K562 (cell line): Measurements from ENCODE around the gene TMPRSS11A. TPM values are rescaled to one million over a fixed set of nuclear protein-coding genes. Genes with fewer than 3 reads are reported as not detected.

Source experiments
- ATAC-seq: fragments of 200-7000 bp; cut with Tn5 transposase; 3 replicates; pipeline ENCODE4 v1.9.1; 2020; ENCODE audit warnings: moderate library complexity
- BruUV-seq: library from RNA; stranded (reverse); fragments of 400-500 nt; replicated peaks from 2 replicates; lab custom pipeline; 2021; lab: Mats Ljungman, UMichigan
- CTCF ChIA-PET: fragments of 300-600 bp; formaldehyde crosslinking; extraction: SDS; loops from one replicate; lab custom pipeline; 2021; ENCODE audit warnings: low intra/inter-chr PET ratio; lab: Yijun Ruan, JAX
- POLR2A ChIA-PET: fragments of 300-600, 350-650 bp; sonication (Branson Sonifier 250); formaldehyde crosslinking; extraction: SDS; loops from one replicate; lab custom pipeline; 2021; ENCODE audit warnings: antibody characterized with exemption, inconsistent platforms; lab: Yijun Ruan, JAX
- DNase-seq, 4 experiments: peaks; one replicate each; pipeline versions ENCODE4 v3.0.0 to v3.0.0-alpha.2; 2011 to 2018; ENCODE audit warnings: low spot score in 3 of 4, mixed read lengths in 3 of 4; ENCODE audit errors: extremely low read depth in 1 of 4
- FAIRE-seq: peaks from 2 replicates; lab custom pipeline; 2011; peaks lifted over from hg19 to GRCh38; lab: Jason Lieb, UNC
- H2AFZ ChIP-seq: 2 replicates; pipeline ENCODE4 v1.6.0; 2011; ENCODE audit warnings: low read depth, low read length, control low read depth, inconsistent platforms
- H3K27ac ChIP-seq: fragments of 200-600 bp; 3 replicates; pipeline ENCODE4 v1.8.0; 2011; ENCODE audit warnings: low read depth, mild to moderate bottlenecking, control low read depth, inconsistent platforms, low read length, moderate library complexity, mixed read lengths; ENCODE audit errors: extremely low read depth
- H3K27me3 ChIP-seq, 2 experiments: fragments of 300-600 bp in 1 of 2; 2 replicates in 1 of 2; 3 replicates in 1 of 2; pipeline versions ENCODE4 v1.6.0 to v1.8.0; 2011; ENCODE audit warnings: inconsistent platforms in 2 of 2, low read length in 2 of 2, mild to moderate bottlenecking in 1 of 2, mixed read lengths in 1 of 2, moderate library complexity in 1 of 2; ENCODE audit not compliant: control insufficient read depth in 2 of 2, insufficient read depth in 2 of 2
- H3K36me3 ChIP-seq: fragments of 300-600 bp; 3 replicates; pipeline ENCODE4 v1.8.0; 2011; ENCODE audit warnings: mild to moderate bottlenecking, low read length, inconsistent platforms; ENCODE audit not compliant: control insufficient read depth, insufficient read depth
- H3K4me1 ChIP-seq, 2 experiments: fragments of 200-600 bp in 1 of 2; replicated peaks in 1 of 2; 2 replicates in 1 of 2; 3 replicates in 1 of 2; pipeline versions ENCODE4 v1.5.1 to v1.8.0; 2011; ENCODE audit warnings: inconsistent platforms in 2 of 2, low read length in 2 of 2, mild to moderate bottlenecking in 1 of 2, mixed read lengths in 1 of 2, moderate library complexity in 1 of 2; ENCODE audit not compliant: control insufficient read depth in 2 of 2, insufficient read depth in 2 of 2
- H3K4me2 ChIP-seq: 2 replicates; pipeline ENCODE4 v1.6.1; 2011; ENCODE audit warnings: low read length, control low read depth, inconsistent platforms, mixed read lengths; ENCODE audit not compliant: insufficient read depth
- H3K4me3 ChIP-seq: fragments of 200-600 bp; sonication (generic), shearing (Covaris generic); 2 replicates; pipeline ENCODE4 v1.5.1; 2016; ENCODE audit warnings: control low read depth, inconsistent platforms
- H3K79me2 ChIP-seq: fragments of 200-600 bp; 3 replicates; pipeline ENCODE4 v1.8.0; 2011; ENCODE audit warnings: low read length, inconsistent platforms; ENCODE audit not compliant: control insufficient read depth, insufficient read depth
- H3K9ac ChIP-seq, 2 experiments: 2 replicates each; pipeline versions ENCODE4 v1.6.0 to v1.6.1; 2011; ENCODE audit warnings: low read depth in 2 of 2, low read length in 2 of 2, control low read depth in 1 of 2, inconsistent platforms in 1 of 2, mild to moderate bottlenecking in 1 of 2, mixed read lengths in 1 of 2; ENCODE audit not compliant: insufficient read depth in 1 of 2
- H3K9me1 ChIP-seq: one replicate; pipeline ENCODE4 v1.6.0; 2011; ENCODE audit warnings: inconsistent platforms, mild to moderate bottlenecking, low read length, moderate library complexity; ENCODE audit not compliant: control insufficient read depth, insufficient read depth
- H3K9me3 ChIP-seq: replicated peaks from 2 replicates; pipeline ENCODE4 v1.5.1; 2011; ENCODE audit warnings: low read depth, low read length, inconsistent platforms; ENCODE audit not compliant: control insufficient read depth, insufficient read depth
- H4K20me1 ChIP-seq: replicated peaks from 2 replicates; pipeline ENCODE4 v1.6.1; 2011; ENCODE audit warnings: low read length, inconsistent platforms, mixed read lengths; ENCODE audit not compliant: control insufficient read depth, insufficient read depth
- ARID2 ChIP-seq: fragments of 450-650 bp; IDR thresholded peaks from 2 replicates; pipeline ENCODE4 v1.6.1; 2017; ENCODE audit warnings: antibody characterized with exemption, mild to moderate bottlenecking
- GATAD2A ChIP-seq: fragments of 450-650 bp; IDR thresholded peaks from 2 replicates; pipeline ENCODE4 v1.6.1; 2017
- HEY1 ChIP-seq: fragments of 250-450 bp; sonication (Bioruptor Pico); IDR thresholded peaks from 2 replicates; pipeline ENCODE4 v1.5.0; 2020; ENCODE audit warnings: mild to moderate bottlenecking, moderate library complexity, borderline replicate concordance
- KLF13 ChIP-seq: fragments of 450-650 bp; IDR thresholded peaks from 2 replicates; pipeline ENCODE4 v1.6.1; 2016; ENCODE audit warnings: missing genetic modification characterization, low read depth, mild to moderate bottlenecking, missing compliant biosample characterization, moderate library complexity, borderline replicate concordance
- NFIX ChIP-seq: fragments of 250-450 bp; sonication (Bioruptor Pico); IDR thresholded peaks from 2 replicates; pipeline ENCODE4 v1.4.0; 2020; ENCODE audit warnings: low read depth, mild to moderate bottlenecking, moderate library complexity
- PCBP1 ChIP-seq: fragments of 200-400 bp; formaldehyde crosslinking; IDR thresholded peaks from 2 replicates; pipeline ENCODE4 v1.6.1; 2018; ENCODE audit warnings: mild to moderate bottlenecking, low read depth, low read length; ENCODE audit not compliant: poor library complexity, severe bottlenecking
- SRSF9 ChIP-seq: fragments of 200-400 bp; formaldehyde crosslinking; IDR thresholded peaks from 2 replicates; pipeline ENCODE4 v1.6.1; 2017; ENCODE audit warnings: low read depth, low read length, borderline replicate concordance
- TCFL5 ChIP-seq: fragments of 250-450 bp; sonication (Bioruptor Pico); conservative IDR thresholded peaks from 2 replicates; pipeline ENCODE4 v1.6.1; 2021; ENCODE audit warnings: mild to moderate bottlenecking, moderate library complexity, matching md5 sums
- U2AF2 ChIP-seq: fragments of 200-400 bp; formaldehyde crosslinking; optimal IDR thresholded peaks from 2 replicates; pipeline ENCODE3; 2017; ENCODE audit warnings: low read depth, mild to moderate bottlenecking, low read length
- ZNF143 ChIP-seq: sonication (generic); formaldehyde crosslinking; IDR thresholded peaks from 2 replicates; pipeline ENCODE4 v1.9.0; 2022; ENCODE audit warnings: mild to moderate bottlenecking, missing genetic modification reagents
- ZNF197 ChIP-seq: fragments of 200-800 bp; sonication (Bioruptor generic); IDR thresholded peaks from 2 replicates; pipeline ENCODE4 v1.6.1; 2016; ENCODE audit warnings: low read depth, missing genetic modification characterization, missing compliant biosample characterization
- ZNF282 ChIP-seq: sonication (generic); formaldehyde crosslinking; IDR thresholded peaks from 2 replicates; pipeline ENCODE4 v1.8.1; 2023; ENCODE audit warnings: missing genetic modification reagents
- WGBS: fragments of 100-300 bp; shearing (Covaris generic); methylation state at CpG from one replicate; pipeline ENCODE4 v1.1.6; 2016; ENCODE audit warnings: low coverage, mixed read lengths; ENCODE audit not compliant: insufficient coverage; ENCODE audit errors: missing lambda C conversion rate; 5-methylcytosine and 5-hydroxymethylcytosine counted together
- in situ Hi-C: fragments of 300-500 bp; cut with MboI; formaldehyde crosslinking; loops from 4 replicates; pipeline ENCODE4 v1.15.0; 2018; ENCODE audit warnings: inconsistent platforms, mixed read lengths
- intact Hi-C: fragments of 100-400 bp; cut with micrococcal nuclease; formaldehyde crosslinking; loops from 2 replicates; pipeline ENCODE4 v1.14.2; 2022
- polyA plus RNA-seq, 8 experiments: library from polyadenylated mRNA; depleted of rRNA in 4 of 8; stranded (reverse) in 5 of 8; unstranded in 3 of 8; fragments of >200 nt; fragmentation: Nextera tagmentation in 2 of 8; fragmentation: Illumina TruSeq in 1 of 8; extraction: Ambion mirVana in 2 of 8; extraction: Trizol in 1 of 8; gene quantifications; 2 replicates each; pipeline versions ENCODE4 v1.2.1 to v1.2.3, GENCODE V29; 2011 to 2014; ENCODE audit warnings: inconsistent platforms in 1 of 8, missing spikeins in 1 of 8
- total RNA-seq, 7 experiments: library from RNA; depleted of rRNA in 6 of 7; stranded (reverse); fragments of >200 nt in 6 of 7; fragmentation: Illumina TruSeq in 2 of 7; extraction: Trizol in 2 of 7; gene quantifications; 2 replicates each; pipeline versions ENCODE4 v1.2.1 to v1.2.3, GENCODE V29; 2011 to 2021; ENCODE audit warnings: low replicate concordance in 1 of 7
- TF ChIP-seq, protein P1 (sequence below), 2 experiments: fragments of 450-650 bp; conservative IDR thresholded peaks; 2 replicates each; pipeline ENCODE4 v1.6.1; 2017; ENCODE audit warnings: mild to moderate bottlenecking in 2 of 2, moderate library complexity in 2 of 2
- TF ChIP-seq, protein P2 (sequence below): fragments of 450-650 bp; formaldehyde crosslinking; IDR thresholded peaks from 2 replicates; pipeline ENCODE4 v1.4.0; 2020; ENCODE audit warnings: mild to moderate bottlenecking

TMPRSS11A gene
- total and polyA plus RNA-seq, 9 of the 15 experiments (the other 6 are each of a cell fraction or from before 2014, with no cell fraction given), result not detected

DNA sequence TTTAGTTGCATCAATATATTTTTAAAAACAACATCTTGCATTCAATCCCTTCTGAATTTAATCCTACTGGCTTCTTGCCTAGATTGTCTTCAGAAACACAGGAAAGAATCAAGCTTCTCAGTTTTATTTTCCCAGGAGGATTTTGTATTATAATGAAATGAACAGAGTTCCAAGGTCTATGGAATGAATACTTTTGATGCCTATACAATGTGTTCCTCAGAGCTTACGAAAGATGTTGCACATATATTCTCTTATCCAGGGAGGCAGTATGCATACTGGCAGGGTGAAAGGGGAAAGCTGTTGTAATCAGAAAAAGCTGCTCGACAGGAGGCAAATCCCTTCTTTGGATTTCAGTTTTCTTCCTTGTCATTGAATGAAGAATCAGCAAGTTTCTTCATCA, 88.3 kb downstream of the TMPRSS11A start:
- POLR2A ChIA-PET, result no interaction called here
- Histone ChIP-seq H3K27me3 (no peaks in the 10 kb centered on the region), H3K79me2 (no peaks in the 10 kb centered on the region), H3K27ac (no peak overlapping the region), H4K20me1 (no peaks in the 10 kb centered on the region), H3K9me1 (no peaks in the 10 kb centered on the region), H3K36me3 (no peaks in the 10 kb centered on the region), H3K9ac (no peak overlapping the region), H2AFZ (no peak overlapping the region), H3K4me1 (no peaks in the 10 kb centered on the region), H3K9me3 (no peaks in the 10 kb centered on the region), H3K4me2 (no peak overlapping the region), H3K4me3 (no peak overlapping the region)
- FAIRE-seq, result no peak
- TF ChIP-seq ZNF143 (CRISPR knock-in tag), result no peak
- TF ChIP-seq NFIX (CRISPR knock-in tag), result no peak
- no peak for TF ChIP-seq U2AF2
- intact Hi-C loops (loop anchor here (10.0 kb wide), 1 partner anchor 300 kb away; no protein-coding TSS in a partner anchor), in situ Hi-C loops (no loop called here)
- DNase-seq, result no peak
- WGBS, result 4% methylated on average over 2 of the region's 2 CpGs
- no peak for ATAC-seq
- CTCF ChIA-PET, result no interaction called here
- no TSS peak for BruUV-seq

DNA sequence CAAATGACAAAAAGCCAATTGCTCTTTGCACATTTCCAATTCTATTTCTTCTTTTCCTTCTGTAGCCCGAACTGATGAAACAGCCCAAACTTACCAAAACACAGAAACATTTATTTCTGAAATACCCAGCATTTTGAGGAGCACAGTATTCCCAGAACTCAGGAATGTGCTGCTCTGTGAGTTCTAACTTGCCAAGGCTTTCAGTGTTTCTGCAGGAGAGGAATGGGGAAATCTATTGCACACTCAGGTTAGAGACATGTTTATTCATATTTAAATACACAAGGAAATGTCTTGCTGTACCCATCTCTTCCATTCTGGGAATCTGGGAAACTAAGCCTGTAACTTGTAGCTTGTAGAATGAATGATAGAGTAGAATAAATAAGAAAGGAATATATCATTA, 90.2 kb downstream of the TMPRSS11A start:
- intact Hi-C loops (loop anchor here (10.0 kb wide), 1 partner anchor 302 kb away; no protein-coding TSS in a partner anchor), in situ Hi-C loops (no loop called here)
- BruUV-seq, result no TSS peak
- H3K36me3 ChIP-seq, result no peaks in the 10 kb centered on the region
- H3K27ac ChIP-seq, result no peak overlapping the region
- no peak overlapping the region for H3K4me2 ChIP-seq
- ChIA-PET CTCF (interaction anchor here (1.1 kb wide), 1 partner anchor 302 kb away, joined by 3 read pairs; no protein-coding TSS in a partner anchor), POLR2A (no interaction called here)
- no peaks in the 10 kb centered on the region for H3K79me2 ChIP-seq
- no peak overlapping the region for H2AFZ ChIP-seq
- no peak for FAIRE-seq
- no peaks in the 10 kb centered on the region for H3K27me3 ChIP-seq
- ATAC-seq, result no peak
- no peak for TF ChIP-seq ZNF282 (CRISPR knock-in tag)
- TF ChIP-seq ARID2, result no peak
- no peak for TF ChIP-seq PCBP1
- TF ChIP-seq GATAD2A, result no peak
- no peak for TF ChIP-seq SRSF9
- TF ChIP-seq TCFL5 (CRISPR knock-in tag), result no peak
- TF ChIP-seq, protein P1, sequence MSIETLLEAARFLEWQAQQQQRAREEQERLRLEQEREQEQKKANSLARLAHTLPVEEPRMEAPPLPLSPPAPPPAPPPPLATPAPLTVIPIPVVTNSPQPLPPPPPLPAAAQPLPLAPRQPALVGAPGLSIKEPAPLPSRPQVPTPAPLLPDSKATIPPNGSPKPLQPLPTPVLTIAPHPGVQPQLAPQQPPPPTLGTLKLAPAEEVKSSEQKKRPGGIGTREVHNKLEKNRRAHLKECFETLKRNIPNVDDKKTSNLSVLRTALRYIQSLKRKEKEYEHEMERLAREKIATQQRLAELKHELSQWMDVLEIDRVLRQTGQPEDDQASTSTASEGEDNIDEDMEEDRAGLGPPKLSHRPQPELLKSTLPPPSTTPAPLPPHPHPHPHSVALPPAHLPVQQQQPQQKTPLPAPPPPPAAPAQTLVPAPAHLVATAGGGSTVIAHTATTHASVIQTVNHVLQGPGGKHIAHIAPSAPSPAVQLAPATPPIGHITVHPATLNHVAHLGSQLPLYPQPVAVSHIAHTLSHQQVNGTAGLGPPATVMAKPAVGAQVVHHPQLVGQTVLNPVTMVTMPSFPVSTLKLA (conservative IDR thresholded peaks at IDR 0.05), result no peak
- TF ChIP-seq ZNF197 (CRISPR knock-in tag), result no peak
- TF ChIP-seq HEY1 (CRISPR knock-in tag), result no peak
- TF ChIP-seq, protein P2, sequence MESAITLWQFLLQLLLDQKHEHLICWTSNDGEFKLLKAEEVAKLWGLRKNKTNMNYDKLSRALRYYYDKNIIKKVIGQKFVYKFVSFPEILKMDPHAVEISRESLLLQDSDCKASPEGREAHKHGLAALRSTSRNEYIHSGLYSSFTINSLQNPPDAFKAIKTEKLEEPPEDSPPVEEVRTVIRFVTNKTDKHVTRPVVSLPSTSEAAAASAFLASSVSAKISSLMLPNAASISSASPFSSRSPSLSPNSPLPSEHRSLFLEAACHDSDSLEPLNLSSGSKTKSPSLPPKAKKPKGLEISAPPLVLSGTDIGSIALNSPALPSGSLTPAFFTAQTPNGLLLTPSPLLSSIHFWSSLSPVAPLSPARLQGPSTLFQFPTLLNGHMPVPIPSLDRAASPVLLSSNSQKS (CRISPR knock-in tag), result no peak
- TF ChIP-seq KLF13 (tag), result no peak
- H3K4me3 ChIP-seq, result no peak overlapping the region
- DNase-seq, result no peak
- no peaks in the 10 kb centered on the region for H3K9me1 ChIP-seq
- 0% methylated on average over 1 of the region's 1 CpG for WGBS
- no peaks in the 10 kb centered on the region for H3K9me3 ChIP-seq
- no peaks in the 10 kb centered on the region for H3K4me1 ChIP-seq
- H3K9ac ChIP-seq, result no peak overlapping the region
- no peaks in the 10 kb centered on the region for H4K20me1 ChIP-seq
